ENCODE data around the gene PHACTR3.

Gene PHACTR3

GRCh38 chr20:59574308-59574707 lies 30.0 kb upstream of the PHACTR3 start:
- DNase-seq (ENCODE audit: low read depth) = no peak

- no peak for DNase-seq (ENCODE audit: low read depth)
Measured at GRCh38 chr20:59575216-59575615, 29.1 kb upstream of the PHACTR3 start.

GRCh38 chr20:59575653-59576052 lies 28.7 kb upstream of the PHACTR3 start:
- DNase-seq (ENCODE audit: low read depth) = no peak

- no peak for DNase-seq (ENCODE audit: low read depth)
Measured at GRCh38 chr20:59576216-59576953, 28.0 kb upstream of the PHACTR3 start.

DNA sequence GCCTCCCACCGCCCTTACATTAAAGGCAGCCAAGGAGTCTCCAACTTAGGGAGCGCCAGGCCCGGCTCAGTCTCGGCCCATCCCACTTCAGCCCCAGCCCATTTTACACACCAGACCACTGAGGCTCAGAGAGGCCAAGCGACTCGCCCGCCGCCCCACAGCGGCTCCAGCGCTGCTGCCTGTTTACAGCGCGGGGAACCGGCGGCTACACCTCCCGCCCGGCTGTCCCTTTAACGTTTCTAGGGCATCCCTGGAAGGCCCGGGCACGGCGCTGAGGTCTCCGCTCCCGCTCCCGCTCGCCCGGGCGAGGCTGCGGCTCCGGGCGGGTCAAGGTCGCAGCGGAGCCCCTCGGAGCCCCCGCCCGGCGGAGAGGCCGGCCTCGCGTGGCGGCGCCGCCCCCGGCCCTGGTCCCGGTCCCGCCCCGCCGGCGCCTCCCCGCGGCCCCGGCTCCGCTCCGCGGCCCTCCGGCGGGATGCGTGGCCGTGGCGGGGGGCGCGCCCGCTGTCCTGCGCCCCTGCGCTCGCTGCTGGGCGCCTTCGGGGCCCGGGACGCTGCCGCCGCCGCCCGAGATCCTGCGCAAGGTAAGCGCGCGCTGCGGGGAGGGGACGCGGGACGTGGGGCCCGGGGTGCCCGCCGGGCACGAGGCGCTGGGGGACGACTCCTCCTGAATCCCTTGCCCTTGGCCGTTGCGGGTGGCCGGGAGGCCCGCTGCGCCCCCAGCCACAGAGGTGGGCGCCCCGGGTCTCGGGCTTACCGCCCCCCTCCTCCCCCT lies 27.1 kb upstream of the PHACTR3 start:
- DNase-seq (ENCODE audit: low read depth) = no peak

- DNase-seq (ENCODE audit: low read depth) = no peak
Measured at GRCh38 chr20:59577809-59578435, 26.4 kb upstream of the PHACTR3 start.

- no peak for DNase-seq (ENCODE audit: low read depth)
Measured at GRCh38 chr20:59578436-59579403, 25.6 kb upstream of the PHACTR3 start.

GRCh38 chr20:59579404-59580145 lies 24.8 kb upstream of the PHACTR3 start:
- DNase-seq (ENCODE audit: low read depth) = no peak

GRCh38 chr20:59580146-59580946 lies 24.0 kb upstream of the PHACTR3 start:
- no peak for DNase-seq (ENCODE audit: low read depth)

DNA sequence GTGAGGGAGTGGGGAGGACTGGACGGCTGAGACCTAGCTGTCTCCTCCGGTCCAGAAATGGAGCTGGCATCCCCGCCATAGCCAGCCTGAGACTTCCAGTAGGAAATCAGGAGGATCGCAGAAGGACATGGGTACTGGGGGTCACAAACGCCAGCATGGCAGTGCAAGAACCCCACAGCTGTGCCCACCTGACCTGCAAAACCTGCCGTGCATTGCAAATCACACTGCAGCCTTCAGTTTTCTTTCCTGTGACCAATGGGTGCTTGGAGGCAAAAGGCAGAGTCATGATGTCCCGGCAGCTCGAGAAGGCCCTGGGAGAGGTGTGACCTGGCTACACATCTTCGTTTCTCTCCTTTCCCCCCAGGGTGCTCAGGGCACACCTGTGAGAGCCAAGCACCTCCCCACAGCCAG lies 23.3 kb upstream of the PHACTR3 start:
- no peak for DNase-seq (ENCODE audit: low read depth)

DNA sequence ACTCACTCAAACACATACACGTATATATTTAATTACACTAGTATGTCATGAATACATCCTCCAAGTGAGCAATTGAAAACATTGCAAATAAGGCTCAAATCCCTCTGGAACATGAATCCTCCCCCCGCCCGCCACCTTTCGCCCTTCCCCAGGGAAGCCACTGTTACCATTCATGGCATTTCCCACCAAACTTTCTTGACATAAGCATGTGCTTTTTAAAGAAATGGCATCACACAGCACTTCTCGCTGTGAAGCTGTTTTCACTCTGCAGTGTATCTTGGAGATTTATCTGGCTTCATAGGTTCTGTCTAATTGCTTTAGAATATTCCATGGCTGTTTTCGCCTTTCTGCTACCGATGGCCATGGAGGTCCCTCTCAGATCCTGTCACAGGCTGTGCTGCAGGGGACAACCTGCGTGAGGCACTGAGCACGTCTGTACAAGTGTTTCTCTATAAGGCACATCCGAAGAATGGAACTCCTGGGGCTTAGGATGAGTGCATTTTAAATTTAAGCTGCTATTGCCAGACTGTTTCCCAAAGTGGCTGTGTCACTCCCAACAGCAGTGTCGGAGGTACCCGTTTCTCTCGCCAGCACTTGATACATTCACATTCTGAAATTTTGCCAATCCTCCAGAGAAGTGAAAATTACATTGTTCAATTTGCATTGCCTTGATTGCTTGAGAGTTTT lies 22.2 kb upstream of the PHACTR3 start:
- DNase-seq (ENCODE audit: low read depth) = no peak

DNA sequence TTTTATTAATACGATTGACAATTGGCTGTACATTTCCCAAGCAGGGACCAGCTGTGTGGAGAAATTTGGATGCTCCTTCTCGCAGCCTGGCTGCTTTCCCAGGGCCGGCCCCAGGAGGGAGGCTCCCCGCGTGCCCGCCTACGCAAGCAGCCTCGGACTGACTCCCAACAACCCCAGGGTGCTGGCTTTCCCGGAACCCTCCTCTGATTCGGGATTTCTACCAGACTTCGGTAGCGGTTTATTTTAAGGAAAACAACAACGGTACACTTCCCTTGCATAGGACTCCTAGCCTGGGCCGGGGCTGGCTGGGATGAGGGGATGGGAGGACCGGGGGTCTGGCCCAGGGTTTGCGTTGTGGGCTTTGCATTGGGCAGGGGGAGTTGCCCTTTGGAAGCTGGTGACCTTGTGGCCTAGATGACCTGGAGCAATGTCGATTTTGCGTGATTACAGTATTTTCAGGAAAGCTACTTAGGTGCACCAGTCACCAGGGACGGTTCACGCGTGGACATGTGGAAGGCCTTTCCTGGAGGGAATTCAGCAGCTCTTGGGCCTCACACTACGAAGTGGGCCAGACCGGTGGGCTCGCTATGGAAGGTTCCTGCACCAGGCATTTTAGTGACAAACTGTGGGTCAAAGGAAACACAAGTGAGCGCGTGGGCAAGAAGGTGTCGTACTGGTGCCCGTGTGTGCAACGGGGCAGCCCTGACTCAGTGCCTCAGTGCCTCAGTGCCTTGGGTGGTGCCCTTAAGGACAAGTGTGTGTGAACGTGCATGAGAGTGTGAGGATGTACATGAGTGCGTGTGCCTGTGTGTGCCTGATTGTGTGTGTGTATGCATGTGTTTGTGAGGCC lies 20.7 kb upstream of the PHACTR3 start:
- DNase-seq (ENCODE audit: low read depth) = no peak

DNA sequence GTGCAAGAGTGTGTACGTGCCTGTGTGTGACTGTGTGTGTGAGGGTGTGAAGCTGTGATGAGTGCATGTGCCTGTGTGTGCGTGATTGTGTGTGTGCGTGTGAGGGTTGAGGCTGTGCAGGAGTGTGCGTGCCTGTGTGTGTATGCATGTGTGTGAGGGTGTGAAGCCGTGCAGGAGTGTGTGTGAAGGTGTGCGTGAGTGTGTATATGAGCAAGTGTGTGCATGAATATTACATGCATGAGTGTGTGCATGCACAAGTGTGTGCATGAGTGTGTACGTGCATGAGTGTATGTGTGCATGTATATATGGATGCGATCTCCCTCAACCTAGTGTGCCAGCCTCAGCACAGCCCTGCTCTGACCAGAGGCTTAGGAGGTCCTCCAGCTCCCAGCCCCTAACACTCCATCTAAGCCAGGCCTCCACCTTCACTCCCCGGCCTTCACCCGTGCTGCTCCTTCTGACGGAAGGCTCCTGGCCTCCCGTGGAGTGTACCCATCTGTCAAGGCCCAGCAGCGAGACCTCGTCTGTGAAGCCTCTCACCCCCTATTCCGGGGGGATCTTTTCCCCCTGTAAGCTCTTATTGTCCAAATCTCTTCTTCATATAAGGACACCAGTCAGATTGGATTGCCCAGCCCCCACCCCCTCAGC lies 19.9 kb upstream of the PHACTR3 start:
- DNase-seq (ENCODE audit: low read depth) = no peak

DNA sequence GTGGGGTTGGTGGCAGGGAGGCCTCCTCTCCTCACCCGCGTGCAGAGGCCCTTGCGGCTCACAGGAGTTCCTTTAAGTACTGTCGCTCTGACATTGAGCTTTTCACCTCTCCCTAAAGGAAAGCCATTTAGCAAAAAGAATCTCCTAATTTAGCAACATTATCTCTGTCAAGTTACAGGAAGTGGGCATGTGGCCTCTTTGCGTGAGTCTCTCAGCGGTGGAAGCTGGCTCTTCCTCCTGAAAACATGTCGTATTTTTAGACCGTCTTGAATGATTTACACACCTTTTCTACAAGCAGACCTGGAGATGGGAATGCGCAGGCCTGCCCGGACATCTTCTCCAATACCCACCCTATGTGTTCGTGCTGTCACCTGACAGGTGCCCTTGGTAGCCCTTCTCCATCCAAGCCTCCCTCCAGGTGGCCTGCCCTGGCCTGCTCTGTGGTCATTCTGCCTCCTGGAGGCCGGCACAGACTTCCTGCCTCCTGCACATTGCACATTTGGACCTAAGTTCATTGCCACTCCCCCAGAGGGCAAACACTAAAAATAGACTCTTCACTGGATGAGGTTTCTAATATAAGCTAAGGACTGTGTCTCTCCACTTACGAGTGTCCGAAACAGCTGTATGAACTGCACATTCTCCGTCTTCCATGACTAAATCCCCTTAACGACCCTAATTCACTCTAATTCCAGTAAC lies 18.5 kb upstream of the PHACTR3 start:
- no peak for DNase-seq (ENCODE audit: low read depth)

DNA sequence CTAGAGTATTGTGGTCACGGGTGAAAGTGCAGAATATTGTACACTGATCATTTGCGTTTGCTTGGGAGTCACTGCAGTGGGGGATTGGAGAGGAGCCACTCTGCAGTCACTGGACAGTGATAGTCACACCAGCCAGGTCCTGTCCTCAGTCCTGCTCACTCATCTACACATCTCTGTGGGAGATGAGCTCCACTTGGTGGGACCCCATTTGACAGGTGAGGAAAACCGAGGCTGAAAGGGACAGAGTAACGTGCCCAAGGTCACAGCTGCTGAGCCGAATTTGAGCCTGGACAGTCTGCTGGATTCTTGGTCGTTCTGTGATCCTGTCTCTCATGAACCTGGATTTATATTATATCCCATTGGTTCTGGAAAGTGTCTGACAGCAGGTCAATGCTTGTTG lies 17.7 kb upstream of the PHACTR3 start:
- DNase-seq (ENCODE audit: low read depth) = no peak

DNA sequence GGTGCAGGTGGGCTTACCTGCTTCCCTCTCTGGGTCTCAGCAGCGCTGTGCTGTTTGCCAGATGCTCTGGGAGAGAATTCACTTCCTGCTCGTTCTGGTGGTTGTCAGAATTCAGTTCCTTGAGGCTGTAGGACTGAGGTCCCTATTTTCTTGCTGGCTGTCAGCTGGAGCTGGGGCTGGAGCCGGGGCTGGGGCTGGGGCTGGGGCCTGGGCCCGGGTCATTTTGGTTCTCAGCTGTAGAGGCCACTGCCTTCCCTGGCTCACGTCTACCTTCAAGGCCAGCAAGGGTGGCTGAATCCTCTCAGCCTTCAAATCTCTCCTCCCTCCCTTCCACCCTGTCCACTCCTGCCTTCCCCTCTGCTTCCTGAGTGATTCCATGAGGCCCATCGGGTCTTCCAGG lies 16.8 kb upstream of the PHACTR3 start:
- DNase-seq (ENCODE audit: low read depth) = no peak

- no peak for DNase-seq (ENCODE audit: low read depth)
Measured at GRCh38 chr20:59588236-59588855, 16.0 kb upstream of the PHACTR3 start.

Data from stimulated activated CD8-positive, alpha-beta memory T cell treated with anti-CD3 and anti-CD28 coated beads, Interleukin-15, amount 100 ng/mL, for 1 hour (primary cell).